ENCODE results near the gene ADAMTSL4.

The ADAMTSL4 gene

DNA sequence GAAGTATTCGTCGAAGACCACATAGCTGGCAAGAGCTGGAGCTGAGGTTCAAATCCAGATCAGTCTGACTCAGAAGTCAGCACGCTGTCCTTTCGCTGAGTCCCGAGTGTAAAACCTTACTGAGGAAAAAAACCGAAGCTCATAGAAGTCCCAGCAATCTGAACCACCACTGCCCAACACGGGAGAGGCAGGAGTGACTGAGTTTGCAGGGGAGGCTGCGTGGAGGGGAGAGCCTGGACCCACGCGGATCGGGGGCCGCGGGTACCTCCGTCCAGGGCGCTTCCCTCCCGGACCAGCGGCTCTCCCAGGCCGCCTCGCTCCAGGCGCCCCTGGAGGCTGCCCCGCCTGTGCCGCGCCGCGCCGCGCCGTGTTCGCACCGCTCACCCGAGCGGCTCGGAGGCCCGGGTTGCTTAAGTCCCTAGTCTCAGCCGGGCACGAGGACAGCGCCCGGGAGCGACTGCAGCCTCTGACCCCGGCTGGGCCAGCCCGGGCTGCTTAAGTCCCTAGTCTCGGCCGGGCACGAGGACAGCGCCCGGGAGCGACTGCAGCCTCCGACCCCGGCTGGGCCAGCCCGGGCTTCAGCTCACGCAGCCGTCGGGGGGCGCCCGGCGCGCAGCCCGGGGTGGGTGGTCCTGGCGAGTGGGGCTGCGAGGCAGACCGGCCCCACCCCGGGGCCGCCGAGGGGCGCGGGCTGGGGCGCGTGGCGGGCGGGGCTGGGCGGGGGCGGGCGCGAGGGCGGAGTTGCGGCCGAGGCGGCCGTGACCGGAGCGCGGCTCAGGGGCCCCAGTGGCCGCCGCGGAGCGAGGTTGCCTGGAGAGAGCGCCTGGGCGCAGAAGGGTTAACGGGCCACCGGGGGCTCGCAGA lies at the start of gene ADAMTSL4:
Gene ADAMTSL4, plus strand, starts transcription at position 777 of the 864 bp plus-strand sequence. CDS start 2,881 bp downstream, outside the sequence.
- TF ChIP-seq TEAD4 (IDR thresholded peaks at IDR 0.05) (peak; percentile 5; the same call in 1 of the 2 replicates), TCF12 (IDR thresholded peaks at IDR 0.05; ENCODE audit: low read depth) (peak; percentile 18; the same call in 1 of the 2 replicates), TAF1 (IDR thresholded peaks at IDR 0.05; ENCODE audit: low read depth) (no peak)
- TF ChIP-seq, protein P1, sequence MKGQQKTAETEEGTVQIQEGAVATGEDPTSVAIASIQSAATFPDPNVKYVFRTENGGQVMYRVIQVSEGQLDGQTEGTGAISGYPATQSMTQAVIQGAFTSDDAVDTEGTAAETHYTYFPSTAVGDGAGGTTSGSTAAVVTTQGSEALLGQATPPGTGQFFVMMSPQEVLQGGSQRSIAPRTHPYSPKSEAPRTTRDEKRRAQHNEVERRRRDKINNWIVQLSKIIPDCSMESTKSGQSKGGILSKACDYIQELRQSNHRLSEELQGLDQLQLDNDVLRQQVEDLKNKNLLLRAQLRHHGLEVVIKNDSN (IDR thresholded peaks at IDR 0.05) = peak; percentile 40
- TF ChIP-seq, protein P2, sequence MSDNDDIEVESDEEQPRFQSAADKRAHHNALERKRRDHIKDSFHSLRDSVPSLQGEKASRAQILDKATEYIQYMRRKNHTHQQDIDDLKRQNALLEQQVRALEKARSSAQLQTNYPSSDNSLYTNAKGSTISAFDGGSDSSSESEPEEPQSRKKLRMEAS (IDR thresholded peaks at IDR 0.05) = peak; percentile 62; the same call in 1 of the 2 replicates
- TF ChIP-seq, protein P3, sequence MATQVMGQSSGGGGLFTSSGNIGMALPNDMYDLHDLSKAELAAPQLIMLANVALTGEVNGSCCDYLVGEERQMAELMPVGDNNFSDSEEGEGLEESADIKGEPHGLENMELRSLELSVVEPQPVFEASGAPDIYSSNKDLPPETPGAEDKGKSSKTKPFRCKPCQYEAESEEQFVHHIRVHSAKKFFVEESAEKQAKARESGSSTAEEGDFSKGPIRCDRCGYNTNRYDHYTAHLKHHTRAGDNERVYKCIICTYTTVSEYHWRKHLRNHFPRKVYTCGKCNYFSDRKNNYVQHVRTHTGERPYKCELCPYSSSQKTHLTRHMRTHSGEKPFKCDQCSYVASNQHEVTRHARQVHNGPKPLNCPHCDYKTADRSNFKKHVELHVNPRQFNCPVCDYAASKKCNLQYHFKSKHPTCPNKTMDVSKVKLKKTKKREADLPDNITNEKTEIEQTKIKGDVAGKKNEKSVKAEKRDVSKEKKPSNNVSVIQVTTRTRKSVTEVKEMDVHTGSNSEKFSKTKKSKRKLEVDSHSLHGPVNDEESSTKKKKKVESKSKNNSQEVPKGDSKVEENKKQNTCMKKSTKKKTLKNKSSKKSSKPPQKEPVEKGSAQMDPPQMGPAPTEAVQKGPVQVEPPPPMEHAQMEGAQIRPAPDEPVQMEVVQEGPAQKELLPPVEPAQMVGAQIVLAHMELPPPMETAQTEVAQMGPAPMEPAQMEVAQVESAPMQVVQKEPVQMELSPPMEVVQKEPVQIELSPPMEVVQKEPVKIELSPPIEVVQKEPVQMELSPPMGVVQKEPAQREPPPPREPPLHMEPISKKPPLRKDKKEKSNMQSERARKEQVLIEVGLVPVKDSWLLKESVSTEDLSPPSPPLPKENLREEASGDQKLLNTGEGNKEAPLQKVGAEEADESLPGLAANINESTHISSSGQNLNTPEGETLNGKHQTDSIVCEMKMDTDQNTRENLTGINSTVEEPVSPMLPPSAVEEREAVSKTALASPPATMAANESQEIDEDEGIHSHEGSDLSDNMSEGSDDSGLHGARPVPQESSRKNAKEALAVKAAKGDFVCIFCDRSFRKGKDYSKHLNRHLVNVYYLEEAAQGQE (IDR thresholded peaks at IDR 0.05; ENCODE audit: low read depth) = no peak

DNA sequence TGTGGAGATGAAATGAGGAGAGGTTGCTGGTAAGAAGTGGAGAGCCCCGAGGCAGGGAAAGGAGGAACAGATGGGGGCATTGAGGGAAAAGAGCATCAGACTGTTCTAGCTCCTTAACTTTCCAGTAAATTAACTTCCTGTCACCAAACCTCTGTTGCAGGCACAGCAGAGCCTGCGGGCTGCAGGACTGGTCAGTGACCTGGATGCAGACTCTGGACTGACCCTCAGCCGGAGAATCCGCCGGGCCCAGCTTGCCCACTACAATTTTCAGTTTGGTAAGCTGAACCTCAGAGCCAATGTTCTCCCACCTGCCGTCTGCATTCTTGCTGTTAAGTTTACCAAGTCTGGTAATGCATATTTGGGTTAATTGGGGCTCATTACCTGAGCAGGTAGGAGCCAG lies 43.8 kb upstream of the ADAMTSL4 start:
- TF ChIP-seq TCF12 (IDR thresholded peaks at IDR 0.05; ENCODE audit: low read depth) = no peak
- TF ChIP-seq TAF1 (IDR thresholded peaks at IDR 0.05; ENCODE audit: low read depth) = no peak
- TF ChIP-seq, protein P3 (IDR thresholded peaks at IDR 0.05; ENCODE audit: low read depth) = no peak
- no peak for TF ChIP-seq EGR1 (IDR thresholded peaks at IDR 0.05)
- TF ChIP-seq, protein P1 (IDR thresholded peaks at IDR 0.05) = no peak
- TF ChIP-seq RAD21 (IDR thresholded peaks at IDR 0.05; ENCODE audit: low read depth) = no peak
- TF ChIP-seq, protein P2 (IDR thresholded peaks at IDR 0.05) = no peak
- no peak for TF ChIP-seq EP300 (IDR thresholded peaks at IDR 0.05; ENCODE audit: borderline replicate concordance)

DNA sequence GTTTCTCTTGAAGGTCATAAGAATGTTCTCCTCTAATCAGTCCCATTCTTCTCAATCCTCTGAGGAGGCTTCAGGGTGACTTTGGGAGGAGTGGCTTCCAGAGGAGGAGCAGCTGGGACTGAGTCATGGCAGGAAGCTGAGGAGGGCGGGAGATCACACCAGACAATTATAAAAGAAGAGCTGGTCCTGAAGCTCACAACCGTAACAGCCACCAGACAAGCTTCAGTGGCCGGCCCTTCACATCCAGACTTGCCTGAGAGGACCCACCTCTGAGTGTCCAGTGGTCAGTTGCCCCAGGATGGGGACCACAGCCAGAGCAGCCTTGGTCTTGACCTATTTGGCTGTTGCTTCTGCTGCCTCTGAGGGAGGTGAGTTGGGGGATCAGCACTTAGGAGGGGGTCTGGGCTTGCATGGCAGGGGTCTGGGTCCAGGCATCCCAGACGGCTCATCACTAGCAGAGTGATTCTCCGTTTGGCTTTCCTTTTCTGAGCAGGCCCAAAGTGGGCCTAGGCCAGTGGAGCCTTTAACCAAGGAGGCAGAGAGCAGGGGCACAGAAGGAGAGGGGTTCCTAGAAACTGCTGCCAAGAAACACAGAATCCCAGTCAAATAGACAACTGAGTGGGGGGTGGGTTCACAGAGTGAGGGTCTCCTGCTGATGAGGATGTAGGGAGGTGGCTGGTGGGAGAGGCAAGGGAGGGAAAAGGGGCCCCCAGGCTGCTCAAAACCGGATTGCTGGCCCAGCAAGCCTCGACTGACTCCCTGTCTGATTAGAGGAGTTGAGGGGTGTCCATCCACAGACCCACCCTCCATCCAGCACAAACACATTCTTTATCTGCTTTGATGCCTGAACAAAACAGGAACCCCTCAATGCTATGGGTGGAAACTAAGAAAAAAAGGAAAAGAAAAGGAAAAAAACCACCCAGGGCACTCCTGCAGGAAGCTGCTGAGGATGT lies 41.0 kb upstream of the ADAMTSL4 start, which contains the start of gene ECM1:
Gene ECM1, plus strand, starts transcription at position 198 of the 953 bp plus-strand sequence. Its CDS starts 101 bp downstream, at position 299.
- TF ChIP-seq CREB1 (IDR thresholded peaks at IDR 0.05; ENCODE audit: low read depth) (no peak), TAF1 (IDR thresholded peaks at IDR 0.05; ENCODE audit: low read depth) (no peak), TEAD4 (IDR thresholded peaks at IDR 0.05) (no peak), EGR1 (IDR thresholded peaks at IDR 0.05) (no peak), CEBPB (IDR thresholded peaks at IDR 0.05) (no peak)
- TF ChIP-seq, protein P3 (IDR thresholded peaks at IDR 0.05; ENCODE audit: low read depth) = no peak

DNA sequence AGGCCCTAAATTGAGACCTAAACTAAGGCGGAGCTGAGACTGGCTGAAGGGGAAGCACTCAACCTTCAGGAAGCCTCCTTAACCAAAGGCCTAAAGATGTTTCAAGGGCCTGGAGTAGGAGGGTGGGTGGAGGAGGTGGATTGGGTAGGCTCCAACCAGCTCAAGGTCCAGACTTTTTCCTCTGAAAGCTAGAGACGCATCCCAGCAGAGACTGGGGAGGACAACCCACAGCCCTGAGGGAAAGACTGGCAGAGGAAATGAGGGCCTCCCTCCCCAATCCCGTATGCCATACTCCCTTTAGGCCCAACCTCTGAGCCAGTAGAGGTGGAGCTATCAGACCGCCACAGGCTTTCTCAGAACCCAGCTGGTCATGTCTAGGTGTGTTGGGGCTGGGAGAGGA lies 40.2 kb upstream of the ADAMTSL4 start:
- TF ChIP-seq TCF12 (IDR thresholded peaks at IDR 0.05; ENCODE audit: low read depth) (no peak), TAF1 (IDR thresholded peaks at IDR 0.05; ENCODE audit: low read depth) (no peak)
